Ovary (tissue), 9 donors: ENCODE data around the gene RIPOR1. TPM values are rescaled to one million over a fixed set of nuclear protein-coding genes. Genes with fewer than 3 reads are reported as not detected.

Source experiments
- DNase-seq, 5 donors: peaks; one replicate each; pipeline ENCODE4 v3.0.0-alpha.2; 2019 to 2020
- H3K27ac ChIP-seq, 2 donors: fragments of 200-600 bp; one replicate each; pipeline versions ENCODE4 v1.5.1 to v1.8.0; 2019 to 2022
- H3K27me3 ChIP-seq: fragments of 200-600 bp; one replicate; pipeline ENCODE4 v1.8.0; 2022
- H3K36me3 ChIP-seq: fragments of 200-600 bp; sonication (generic); one replicate; pipeline ENCODE4 v1.5.1; 2019
- H3K4me1 ChIP-seq: one replicate; pipeline ENCODE4 v1.8.1; 2013; ENCODE audit warnings: mild to moderate bottlenecking, moderate library complexity; ENCODE audit not compliant: insufficient read depth
- H3K4me3 ChIP-seq: fragments of 200-600 bp; sonication (generic); one replicate; pipeline ENCODE4 v1.5.1; 2017
- H3K9me3 ChIP-seq, 2 donors: fragments of 200-600 bp in 1 of 2; sonication (generic) in 1 of 2; one replicate each; pipeline versions ENCODE4 v1.5.1 to v1.8.1; 2013 to 2019; ENCODE audit warnings: mild to moderate bottlenecking in 1 of 2, moderate library complexity in 1 of 2
- CTCF ChIP-seq, 3 donors: fragments of 450-650 bp in 2 of 3; fragments of 200-600 bp in 1 of 3; IDR thresholded peaks; one replicate each; pipeline versions ENCODE4 v1.5.1 to v1.8.0; 2016 to 2022; ENCODE audit warnings: antibody characterized with exemption in 3 of 3, mild to moderate bottlenecking in 1 of 3
- EP300 ChIP-seq: sonication (generic); formaldehyde crosslinking; IDR thresholded peaks from one replicate; pipeline ENCODE4 v1.6.1; 2017; ENCODE audit warnings: antibody characterized with exemption
- POLR2A ChIP-seq: fragments of 450-650 bp; IDR thresholded peaks from one replicate; pipeline ENCODE4 v1.6.1; 2017; ENCODE audit warnings: antibody characterized with exemption, mild to moderate bottlenecking, moderate library complexity
- WGBS, 3 donors: extraction: QIAGEN DNeasy Blood & Tissue Kit in 1 of 3; methylation state at CpG; one replicate each; pipeline versions ENCODE4 v1.1.5 to v1.1.7; 2013 to 2017; 5-methylcytosine and 5-hydroxymethylcytosine counted together
- intact Hi-C, 4 donors: fragments of 100-400 bp; cut with DNase I; formaldehyde crosslinking; loops; one replicate each; pipeline versions ENCODE4 v1.11.0 to v1.15.1; 2022 to 2023
- polyA plus RNA-seq, 2 donors: library from polyadenylated mRNA; stranded (reverse); fragments of 200-250 nt in 1 of 2; fragments of 350-450 nt in 1 of 2; fragmentation: Illumina TruSeq in 1 of 2; extraction: RNeasy Lipid Tissue Mini Kit (QIAGEN cat#74804) in 1 of 2; gene quantifications; one replicate each; pipeline ENCODE4 v1.2.3, GENCODE V29; 2013 to 2014
- total RNA-seq, 7 donors: library from RNA; depleted of rRNA in 2 of 7; stranded (reverse); fragments of >200 nt in 2 of 7; fragmentation: NEBNext Ultra II Directional in 3 of 7; extraction: Animal tissue kit (Norgen Biotek cat#: 25700) in 3 of 7; gene quantifications; one replicate each; pipeline versions ENCODE4 v1.1.0 to v1.2.4, GENCODE V29; 2016 to 2023
- donor health status: DM: no; HTN: no; CAD: no; lungs with moderate emphysema.
- donor health status: DM: no; HTN: no; CAD: no.
- donor health status: Bipolar disorder and iron deficiency.
- donor health status: DM: yes; HTN: yes; CAD: no.
- donor health status: DM: no; HTN: no; CAD: no.
- donor health status: DM: yes; HTN: yes; CAD: no.

RIPOR1 gene
- total and polyA plus RNA-seq, 9 donors: 22.3 to 96.3 (median 70.4) TPM

- no peaks in the 10 kb centered on the region for H3K9me3 ChIP-seq
- 66 to 77% (median 69%) methylated on average over 3 of the region's 3 CpGs for WGBS, 3 donors
- no peaks in the 10 kb centered on the region for H3K4me1 ChIP-seq
- no peak overlapping the region for H3K4me3 ChIP-seq
- no peak overlapping the region for H3K27ac ChIP-seq
- no peak for DNase-seq
- intact Hi-C loops: no loop called here
- TF ChIP-seq EP300: no peak
- TF ChIP-seq CTCF (IDR thresholded peaks at IDR 0.05): no peak
- no peak for TF ChIP-seq POLR2A
- H3K27me3 ChIP-seq: no peaks in the 10 kb centered on the region
- no peaks in the 10 kb centered on the region for H3K36me3 ChIP-seq
Measured at GRCh38 chr16:67555795-67556212, 27.2 kb downstream of the RIPOR1 start.

GRCh38 chr16:67558859-67559258 lies 30.2 kb downstream of the RIPOR1 start:
- intact Hi-C loops: no loop called here
- no peaks in the 10 kb centered on the region for H3K9me3 ChIP-seq
- H3K4me3 ChIP-seq: no peak overlapping the region
- no peaks in the 10 kb centered on the region for H3K4me1 ChIP-seq
- H3K36me3 ChIP-seq: no peaks in the 10 kb centered on the region
- no peaks in the 10 kb centered on the region for H3K27me3 ChIP-seq
- no peak for TF ChIP-seq EP300
- TF ChIP-seq POLR2A: no peak
- TF ChIP-seq CTCF (IDR thresholded peaks at IDR 0.05): no peak
- H3K27ac ChIP-seq: no peak overlapping the region
- WGBS, 3 donors: 67 to 82% (median 73%) methylated on average over 1 of the region's 1 CpG
- DNase-seq: no peak

GRCh38 chr16:67560827-67561342 lies 32.3 kb downstream of the RIPOR1 start:
- TF ChIP-seq POLR2A (no peak), CTCF (IDR thresholded peaks at IDR 0.05) (no peak), EP300 (no peak)
- Histone ChIP-seq H3K27me3 (no peaks in the 10 kb centered on the region), H3K4me3 (no peak overlapping the region), H3K36me3 (no peaks in the 10 kb centered on the region), H3K4me1 (peaks cover 4% of the 10 kb centered on the region), H3K9me3 (no peaks in the 10 kb centered on the region), H3K27ac (no peak overlapping the region)
- 89 to 91% (median 89%) methylated on average over 8 of the region's 8 CpGs for WGBS, 3 donors
- intact Hi-C loops: loop anchor here in 3 of 4 donors (5.0 kb wide), 4 partner anchors 79 to 106 kb away; partner anchors contain the start of genes AGRP (in 1 of the 3), ATP6V0D1 (in 1 of the 3), C16orf86 (in 1 of the 3) and CARMIL2 (in 1 of the 3)
- DNase-seq: no peak

- peak in 1 of 5 donors; percentile 36 for DNase-seq
- intact Hi-C loops: loop anchor here in 3 of 4 donors (5.0 kb wide), 4 partner anchors 79 to 106 kb away; partner anchors contain the start of genes AGRP (in 1 of the 3), ATP6V0D1 (in 1 of the 3), C16orf86 (in 1 of the 3) and CARMIL2 (in 1 of the 3)
Measured at GRCh38 chr16:67561501-67561823, 32.8 kb downstream of the RIPOR1 start.

More at GRCh38 chr16:67561501-67561823, 32.8 kb downstream of the RIPOR1 start:
- WGBS, 3 donors: 2 to 10% (median 7%) methylated on average over 8 of the region's 8 CpGs
- Histone ChIP-seq H3K36me3 (no peaks in the 10 kb centered on the region), H3K4me3 (peak overlapping the region; percentile 89), H3K27ac (peak overlapping the region; percentile 98), H3K27me3 (no peaks in the 10 kb centered on the region), H3K9me3 (no peaks in the 10 kb centered on the region), H3K4me1 (peaks cover 4% of the 10 kb centered on the region)
- no peak for TF ChIP-seq POLR2A
